Measurements from ENCODE around the gene CLEC1A. TPM values are rescaled to one million over a fixed set of nuclear protein-coding genes. Genes with fewer than 3 reads are reported as not detected.

CLEC1A gene
- total and polyA plus RNA-seq, 9 donors: 1.5 to 13.8 (median 4.5) TPM

GRCh38 chr12:10073261-10073660 is 25.5 kb downstream of the CLEC1A start:
- intact Hi-C loops (cut with DNase I): loop anchor here in 1 of 4 donors (10.0 kb wide), 1 partner anchor 52 kb away; no protein-coding TSS in a partner anchor
- Histone ChIP-seq H3K36me3 (no peaks in the 10 kb centered on the region), H3K27ac (no peak overlapping the region), H3K27me3 (no peaks in the 10 kb centered on the region), H3K9me3 (no peaks in the 10 kb centered on the region), H3K4me3 (no peak overlapping the region), H3K4me1 (ENCODE audit: insufficient read depth) (no peaks in the 10 kb centered on the region)
- TF ChIP-seq POLR2A (IDR thresholded peaks at IDR 0.05) (no peak), CTCF (IDR thresholded peaks at IDR 0.05) (no peak), EP300 (IDR thresholded peaks at IDR 0.05) (no peak)
- no peak for DNase-seq
- 93 to 98% (median 94%) methylated on average over 5 of the region's 5 CpGs for WGBS, 3 donors

DNA sequence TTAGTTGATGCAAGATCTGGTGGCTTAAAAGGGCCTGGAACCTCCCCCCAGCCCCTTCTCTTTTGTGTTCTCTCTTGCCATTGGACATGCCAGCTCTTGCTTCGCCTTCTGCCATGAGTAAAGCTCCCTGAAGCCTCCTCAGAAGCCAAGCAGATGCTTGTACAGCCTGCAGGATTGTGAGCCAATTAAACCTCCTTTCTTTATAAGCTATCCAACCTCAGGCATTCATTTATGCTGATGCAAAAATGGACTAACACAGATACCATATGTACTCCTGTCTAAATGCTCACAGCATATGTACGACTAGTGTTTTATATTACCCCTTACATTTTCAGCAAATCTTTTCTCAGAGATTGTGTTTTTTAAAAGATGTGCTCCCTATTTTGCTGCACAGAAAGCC is 26.7 kb downstream of the CLEC1A start:
- Histone ChIP-seq H3K36me3 (no peaks in the 10 kb centered on the region), H3K4me1 (ENCODE audit: insufficient read depth) (no peaks in the 10 kb centered on the region), H3K27me3 (no peaks in the 10 kb centered on the region), H3K9me3 (no peaks in the 10 kb centered on the region), H3K4me3 (no peak overlapping the region), H3K27ac (no peak overlapping the region)
- intact Hi-C loops (cut with DNase I): loop anchor here in 1 of 4 donors (10.0 kb wide), 1 partner anchor 53 kb away; no protein-coding TSS in a partner anchor
- TF ChIP-seq CTCF (IDR thresholded peaks at IDR 0.05) (no peak), POLR2A (IDR thresholded peaks at IDR 0.05) (no peak), EP300 (IDR thresholded peaks at IDR 0.05) (no peak)
- WGBS, 3 donors: 92 to 94% (median 93%) methylated on average over 2 of the region's 2 CpGs
- no peak for DNase-seq

DNA sequence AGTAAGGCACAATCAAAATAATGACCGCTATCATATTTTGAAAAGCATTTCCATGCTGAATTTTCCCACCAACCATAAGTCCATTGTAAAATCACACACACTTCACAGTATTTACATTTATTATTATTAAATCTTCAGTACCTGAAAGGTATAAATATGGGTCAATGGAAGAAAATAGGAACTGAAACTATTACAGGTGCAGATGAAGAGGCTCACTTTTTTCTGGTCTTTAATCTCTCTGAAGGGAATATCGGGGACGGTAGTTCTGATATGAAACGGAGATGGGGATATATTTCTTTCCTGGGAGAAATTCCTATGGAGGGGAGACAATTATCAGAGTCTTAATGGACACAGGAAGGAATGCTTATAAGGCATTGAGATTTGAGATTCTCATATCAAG is 28.4 kb downstream of the CLEC1A start:
- WGBS, 3 donors: 95 to 96% (median 96%) methylated on average over 4 of the region's 4 CpGs
- intact Hi-C loops (cut with DNase I): loop anchor here in 1 of 4 donors (10.0 kb wide), 1 partner anchor 54 kb away; no protein-coding TSS in a partner anchor
- H3K4me3 ChIP-seq: no peak overlapping the region
- DNase-seq: no peak
- no peak overlapping the region for H3K27ac ChIP-seq
- no peaks in the 10 kb centered on the region for H3K36me3 ChIP-seq
- TF ChIP-seq POLR2A (IDR thresholded peaks at IDR 0.05) (no peak), EP300 (IDR thresholded peaks at IDR 0.05) (no peak), CTCF (IDR thresholded peaks at IDR 0.05) (no peak)
- H3K27me3 ChIP-seq: no peaks in the 10 kb centered on the region
- H3K9me3 ChIP-seq: no peaks in the 10 kb centered on the region
- H3K4me1 ChIP-seq (ENCODE audit: insufficient read depth): no peaks in the 10 kb centered on the region

- H3K4me1 ChIP-seq (ENCODE audit: insufficient read depth): no peaks in the 10 kb centered on the region
- no peaks in the 10 kb centered on the region for H3K27me3 ChIP-seq
- intact Hi-C loops (cut with DNase I): loop anchor here in 1 of 4 donors (10.0 kb wide), 1 partner anchor 55 kb away; no protein-coding TSS in a partner anchor
- WGBS, 3 donors: 23 to 31% (median 28%) methylated on average over 3 of the region's 3 CpGs
- no peaks in the 10 kb centered on the region for H3K36me3 ChIP-seq
- no peak for DNase-seq
- TF ChIP-seq EP300 (IDR thresholded peaks at IDR 0.05) (no peak), CTCF (IDR thresholded peaks at IDR 0.05) (no peak), POLR2A (IDR thresholded peaks at IDR 0.05) (no peak)
- H3K27ac ChIP-seq: no peak overlapping the region
- no peak overlapping the region for H3K4me3 ChIP-seq
- H3K9me3 ChIP-seq: no peaks in the 10 kb centered on the region
Observed at GRCh38 chr12:10069976-10070375, 28.8 kb downstream of the CLEC1A start.

All from ovary (tissue), 9 donors.